Gastrocnemius medialis (tissue), 4 donors: ENCODE measurements around the gene TMEM178A. TPM values are rescaled to one million over a fixed set of nuclear protein-coding genes. Genes with fewer than 3 reads are reported as not detected.
"Not testable (repeated sequence)": the region's sequence is repeated elsewhere in the genome, so short reads cannot be mapped to it uniquely, and the experiment has no call there.

Source experiments
- ATAC-seq, 2 donors: fragments of 150-250 bp; one replicate each; pipeline ENCODE4 v1.9.1; 2016
- DNase-seq, 2 donors: peaks; one replicate each; pipeline ENCODE4 v3.0.0-alpha.2; 2019
- H3K27ac ChIP-seq, 4 donors: fragments of 200-600 bp; sonication (generic); 1 replicate in 1 of 4; 2 replicates in 3 of 4; pipeline ENCODE4 v1.5.1; 2016 to 2018; ENCODE audit warnings: mild to moderate bottlenecking in 2 of 4, moderate library complexity in 1 of 4
- H3K27me3 ChIP-seq, 3 donors: fragments of 200-600 bp; sonication (generic) in 2 of 3; 1 replicate in 1 of 3; 2 replicates in 2 of 3; pipeline versions ENCODE4 v1.5.1 to v1.6.0; 2016 to 2019; ENCODE audit warnings: mild to moderate bottlenecking in 1 of 3, moderate library complexity in 1 of 3
- H3K36me3 ChIP-seq, 2 donors: fragments of 200-600 bp; sonication (generic) in 1 of 2; one replicate each; pipeline ENCODE4 v1.5.1; 2017 to 2018
- H3K4me1 ChIP-seq, 2 donors: fragments of 200-600 bp; sonication (generic) in 1 of 2; one replicate each; pipeline ENCODE4 v1.5.1; 2016 to 2017; ENCODE audit warnings: mild to moderate bottlenecking in 2 of 2
- H3K4me3 ChIP-seq, 4 donors: fragments of 200-600 bp; sonication (generic) in 3 of 4; 1 replicate in 1 of 4; 2 replicates in 3 of 4; pipeline ENCODE4 v1.5.1; 2016 to 2019; ENCODE audit warnings: mild to moderate bottlenecking in 2 of 4
- H3K9me3 ChIP-seq, 3 donors: fragments of 200-600 bp; sonication (generic) in 2 of 3; 1 replicate in 1 of 3; 2 replicates in 2 of 3; pipeline ENCODE4 v1.5.1; 2016 to 2019
- POLR2A ChIP-seq, 2 donors: fragments of 450-650 bp; IDR thresholded peaks; one replicate each; pipeline ENCODE4 v1.6.1; 2017; ENCODE audit warnings: antibody characterized with exemption in 2 of 2, mild to moderate bottlenecking in 2 of 2, moderate library complexity in 2 of 2
- in situ Hi-C, 4 donors: fragments of 200-750 bp; cut with MboI; loops; one replicate each; pipeline versions ENCODE4 v1.15.0 to v1.8.0; 2017; ENCODE audit warnings: low sequenced_read_pairs in 4 of 4
- intact Hi-C: fragments of 100-400 bp; cut with DNase I; formaldehyde crosslinking; loops from one replicate; pipeline ENCODE4 v1.15.1; 2023; ENCODE audit warnings: low total_unique reads
- total RNA-seq, 4 donors: library from RNA; depleted of rRNA; stranded (reverse); fragments of >200 nt; gene quantifications; one replicate each; pipeline versions ENCODE4 v1.1.0 to v1.2.3, GENCODE V29; 2016
- TF ChIP-seq, protein P1 (sequence below), 5 experiments: fragments of 450-650 bp in 3 of 5; fragments of 200-600 bp in 2 of 5; sonication (generic) in 2 of 5; IDR thresholded peaks in 4 of 5; conservative IDR thresholded peaks in 1 of 5; 1 replicate in 4 of 5; 2 replicates in 1 of 5; pipeline ENCODE4 v1.5.1; 2016 to 2019; ENCODE audit warnings: antibody characterized with exemption in 5 of 5, mild to moderate bottlenecking in 3 of 5, moderate library complexity in 3 of 5

Gene TMEM178A
- total RNA-seq, 4 donors from 2014 or later, result 0.42 TPM; not detected in 3

GRCh38 chr2:39648580-39648979 is 17.1 kb upstream of the TMEM178A start:
- Histone ChIP-seq H3K36me3 (no peaks in the 10 kb centered on the region), H3K4me1 (no peaks in the 10 kb centered on the region), H3K27me3 (no peaks in the 10 kb centered on the region), H3K9me3 (no peaks in the 10 kb centered on the region), H3K4me3 (no peak overlapping the region), H3K27ac (no peak overlapping the region)
- ATAC-seq (no peak), DNase-seq (no peak)
- TF ChIP-seq, protein P1, sequence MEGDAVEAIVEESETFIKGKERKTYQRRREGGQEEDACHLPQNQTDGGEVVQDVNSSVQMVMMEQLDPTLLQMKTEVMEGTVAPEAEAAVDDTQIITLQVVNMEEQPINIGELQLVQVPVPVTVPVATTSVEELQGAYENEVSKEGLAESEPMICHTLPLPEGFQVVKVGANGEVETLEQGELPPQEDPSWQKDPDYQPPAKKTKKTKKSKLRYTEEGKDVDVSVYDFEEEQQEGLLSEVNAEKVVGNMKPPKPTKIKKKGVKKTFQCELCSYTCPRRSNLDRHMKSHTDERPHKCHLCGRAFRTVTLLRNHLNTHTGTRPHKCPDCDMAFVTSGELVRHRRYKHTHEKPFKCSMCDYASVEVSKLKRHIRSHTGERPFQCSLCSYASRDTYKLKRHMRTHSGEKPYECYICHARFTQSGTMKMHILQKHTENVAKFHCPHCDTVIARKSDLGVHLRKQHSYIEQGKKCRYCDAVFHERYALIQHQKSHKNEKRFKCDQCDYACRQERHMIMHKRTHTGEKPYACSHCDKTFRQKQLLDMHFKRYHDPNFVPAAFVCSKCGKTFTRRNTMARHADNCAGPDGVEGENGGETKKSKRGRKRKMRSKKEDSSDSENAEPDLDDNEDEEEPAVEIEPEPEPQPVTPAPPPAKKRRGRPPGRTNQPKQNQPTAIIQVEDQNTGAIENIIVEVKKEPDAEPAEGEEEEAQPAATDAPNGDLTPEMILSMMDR (IDR thresholded peaks at IDR 0.05 in 4 of 5, conservative IDR thresholded peaks at IDR 0.05 in 1 of 5), result no peak
- TF ChIP-seq POLR2A (IDR thresholded peaks at IDR 0.05), result no peak
- intact Hi-C loops, result no loop called here
- in situ Hi-C loops, result no loop called here

DNA sequence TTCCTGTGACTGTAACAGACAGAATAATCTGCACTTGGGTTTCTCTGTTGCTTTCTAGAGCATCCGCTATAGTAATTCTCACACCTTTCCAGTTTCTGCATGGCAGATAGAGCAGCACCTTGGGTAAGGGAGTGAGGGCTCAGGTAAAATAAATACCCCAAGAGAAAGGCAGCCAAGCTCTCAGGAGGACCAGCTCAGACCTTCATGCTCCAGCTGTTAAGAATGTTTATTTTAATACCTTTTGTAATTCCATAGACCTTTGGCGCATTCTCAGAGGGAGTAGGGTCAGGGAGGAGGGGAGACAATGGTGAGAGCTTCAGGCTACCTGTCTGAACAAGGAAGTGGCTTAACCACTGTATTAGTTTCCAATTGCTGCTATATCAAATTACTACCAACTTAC is 16.2 kb upstream of the TMEM178A start:
- DNase-seq, result no peak
- Histone ChIP-seq H3K27ac (no peak overlapping the region), H3K9me3 (no peaks in the 10 kb centered on the region), H3K4me3 (no peak overlapping the region), H3K27me3 (no peaks in the 10 kb centered on the region), H3K4me1 (no peaks in the 10 kb centered on the region), H3K36me3 (no peaks in the 10 kb centered on the region)
- intact Hi-C loops, result no loop called here
- in situ Hi-C loops, result no loop called here
- TF ChIP-seq, protein P1 (IDR thresholded peaks at IDR 0.05 in 4 of 5, conservative IDR thresholded peaks at IDR 0.05 in 1 of 5), result no peak
- no peak for TF ChIP-seq POLR2A (IDR thresholded peaks at IDR 0.05)
- ATAC-seq, result no peak

DNA sequence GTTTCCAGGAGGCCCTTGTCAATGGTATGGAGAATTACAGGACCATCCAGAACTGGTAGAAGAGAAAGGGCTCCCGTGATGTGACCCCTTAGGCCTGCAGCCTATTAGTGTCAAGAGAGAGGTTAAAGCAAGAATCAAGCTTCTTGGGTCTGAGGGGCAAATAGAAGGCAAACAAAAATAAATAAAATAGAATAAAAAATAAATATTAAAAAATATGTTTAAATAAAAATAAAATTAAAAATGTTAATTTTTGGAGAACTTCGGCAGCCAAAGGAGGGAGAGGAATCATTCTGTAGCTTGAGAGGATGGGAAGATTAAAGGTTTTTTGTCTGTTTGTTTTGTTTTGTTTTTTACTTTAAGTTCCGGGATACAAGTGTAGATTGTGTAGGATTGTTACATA is 15.2 kb upstream of the TMEM178A start:
- ATAC-seq, result no peak
- Histone ChIP-seq H3K4me3 (no peak overlapping the region), H3K9me3 (no peaks in the 10 kb centered on the region), H3K36me3 (no peaks in the 10 kb centered on the region), H3K27ac (no peak overlapping the region), H3K27me3 (no peaks in the 10 kb centered on the region), H3K4me1 (no peaks in the 10 kb centered on the region)
- in situ Hi-C loops, result no loop called here
- DNase-seq, result no peak
- intact Hi-C loops, result no loop called here
- no peak for TF ChIP-seq POLR2A (IDR thresholded peaks at IDR 0.05)
- TF ChIP-seq, protein P1 (IDR thresholded peaks at IDR 0.05 in 4 of 5, conservative IDR thresholded peaks at IDR 0.05 in 1 of 5), result no peak

DNA sequence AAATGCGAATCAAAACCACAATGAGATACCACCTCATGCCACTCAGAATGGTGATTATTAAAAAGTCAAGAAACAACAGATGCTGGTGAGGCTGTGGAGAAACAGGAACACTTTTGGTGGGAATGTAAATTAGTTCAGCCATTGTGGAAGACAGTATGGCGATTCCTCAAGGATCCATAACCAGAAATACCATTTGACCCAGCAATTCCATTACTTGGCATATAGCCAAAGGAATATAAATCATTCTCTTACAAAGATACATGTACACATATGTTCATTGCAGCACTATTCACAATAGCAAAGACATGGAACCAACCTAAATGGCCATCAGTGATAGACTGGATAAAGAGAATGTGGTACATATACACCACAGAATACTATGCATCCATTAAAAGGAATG is 9.5 kb upstream of the TMEM178A start:
- H3K9me3 ChIP-seq, H3K27me3 ChIP-seq, H3K27ac ChIP-seq, DNase-seq, H3K4me3 ChIP-seq, H3K4me1 ChIP-seq, ATAC-seq, in situ Hi-C loops, H3K36me3 ChIP-seq, intact Hi-C loops: not testable (repeated sequence)

DNA sequence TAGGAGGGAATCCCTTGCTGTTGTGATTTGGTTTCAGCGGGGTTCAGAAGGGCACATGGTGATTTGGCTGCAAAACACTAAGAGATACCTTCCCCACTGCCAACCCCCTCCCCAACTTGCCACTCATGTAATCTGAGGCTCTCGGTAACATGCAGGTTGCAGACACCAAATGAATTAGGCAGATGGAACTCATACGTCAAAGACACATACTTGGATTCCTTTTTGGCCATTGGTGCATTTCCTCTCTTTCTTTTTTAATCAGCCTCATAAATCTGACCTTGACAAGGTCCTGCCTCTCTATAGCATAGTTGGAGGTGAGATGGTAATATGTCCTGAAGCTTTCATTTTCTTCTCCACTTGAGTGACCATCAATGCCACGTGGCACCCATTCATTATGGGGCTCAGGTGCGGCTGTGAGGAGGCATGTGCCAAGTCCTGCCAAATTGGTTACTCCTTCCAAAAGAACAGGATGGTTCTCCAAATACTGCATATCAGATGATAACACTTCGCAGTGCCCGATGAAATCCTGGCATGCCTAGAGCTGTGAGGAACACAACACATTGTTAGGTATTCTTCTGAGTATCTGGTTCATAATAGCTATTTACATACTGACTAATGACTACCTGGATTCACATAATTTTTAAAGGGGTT is 8.3 kb upstream of the TMEM178A start:
- H3K36me3 ChIP-seq, result no peaks in the 10 kb centered on the region
- TF ChIP-seq POLR2A (IDR thresholded peaks at IDR 0.05), result no peak
- TF ChIP-seq, protein P1 (IDR thresholded peaks at IDR 0.05 in 4 of 5, conservative IDR thresholded peaks at IDR 0.05 in 1 of 5), result no peak
- in situ Hi-C loops (no loop called here), intact Hi-C loops (no loop called here)
- H3K4me1 ChIP-seq, result peaks cover 0 to 6% of the 10 kb centered on the region in 2 donors
- no peak overlapping the region for H3K27ac ChIP-seq
- DNase-seq (no peak), ATAC-seq (no peak)
- no peaks in the 10 kb centered on the region for H3K9me3 ChIP-seq
- no peak overlapping the region for H3K4me3 ChIP-seq
- no peaks in the 10 kb centered on the region for H3K27me3 ChIP-seq
